Vagina (tissue), 2 donors: Measurements from ENCODE around the gene CSRNP2. TPM values are rescaled to one million over a fixed set of nuclear protein-coding genes. Genes with fewer than 3 reads are reported as not detected.

ENCODE experiments used
- DNase-seq, 2 donors: peaks; one replicate each; pipeline ENCODE4 v3.0.0-alpha.2; 2017; ENCODE audit errors: extremely low spot score in 2 of 2
- H3K27ac ChIP-seq: fragments of 200-600 bp; sonication (generic); one replicate; pipeline ENCODE4 v1.5.1; 2019
- H3K27me3 ChIP-seq: fragments of 200-600 bp; sonication (generic); one replicate; pipeline ENCODE4 v1.5.1; 2019
- H3K36me3 ChIP-seq, 2 donors: fragments of 200-600 bp; sonication (generic); one replicate each; pipeline ENCODE4 v1.5.1; 2017 to 2019
- H3K4me1 ChIP-seq: fragments of 200-600 bp; sonication (generic); one replicate; pipeline ENCODE4 v1.5.1; 2019
- H3K4me3 ChIP-seq, 2 donors: fragments of 200-600 bp; sonication (generic); 1 replicate in 1 of 2; 2 replicates in 1 of 2; pipeline ENCODE4 v1.5.1; 2016 to 2019
- H3K9me3 ChIP-seq: fragments of 200-600 bp; sonication (generic); one replicate; pipeline ENCODE4 v1.5.1; 2019
- POLR2A ChIP-seq, 2 donors: fragments of 450-650 bp; IDR thresholded peaks; one replicate each; pipeline ENCODE4 v1.6.1; 2017; ENCODE audit warnings: antibody characterized with exemption in 2 of 2, mild to moderate bottlenecking in 2 of 2, moderate library complexity in 2 of 2
- POLR2AphosphoS5 ChIP-seq, 2 donors: sonication (generic); formaldehyde crosslinking; IDR thresholded peaks; one replicate each; pipeline ENCODE4 v1.9.0; 2017; ENCODE audit warnings: antibody characterized with exemption in 2 of 2, mild to moderate bottlenecking in 2 of 2, low read depth in 1 of 2; ENCODE audit not compliant: insufficient read depth in 1 of 2
- intact Hi-C: fragments of 100-400 bp; cut with DNase I; formaldehyde crosslinking; loops from one replicate; pipeline ENCODE4 v1.15.1; 2023
- total RNA-seq: library from RNA; depleted of rRNA; stranded (reverse); fragments of >200 nt; gene quantifications from one replicate; pipeline ENCODE4 v1.2.3, GENCODE V29; 2016
- TF ChIP-seq, protein P1 (sequence below), 3 experiments: fragments of 450-650 bp in 2 of 3; fragments of 200-600 bp in 1 of 3; sonication (generic) in 1 of 3; IDR thresholded peaks; one replicate each; pipeline ENCODE4 v1.5.1; 2017 to 2019; ENCODE audit warnings: antibody characterized with exemption in 3 of 3, mild to moderate bottlenecking in 2 of 3, moderate library complexity in 2 of 3

The CSRNP2 gene
- total RNA-seq, 1 donor from 2014 or later, result 19.9 TPM

DNA sequence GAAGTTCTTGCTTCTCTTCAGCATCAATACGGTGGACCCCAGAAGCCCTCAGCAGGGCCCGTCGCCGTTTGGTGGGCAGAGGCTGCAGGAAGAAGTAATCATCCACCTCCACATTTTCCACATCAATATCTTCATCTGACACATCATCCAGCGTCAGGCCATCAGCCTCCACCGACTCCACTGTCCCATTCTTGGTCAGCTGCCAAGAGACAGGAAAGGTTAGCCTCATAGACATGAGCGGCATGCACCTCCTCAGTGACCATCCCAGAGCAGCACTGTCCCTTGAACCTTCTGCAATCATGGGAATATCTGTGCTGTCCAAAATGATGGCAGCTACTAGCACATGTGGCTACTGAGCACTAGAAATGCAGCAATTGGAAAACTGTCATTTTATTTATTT is 15.6 kb downstream of the CSRNP2 start:
- no peaks in the 10 kb centered on the region for H3K4me1 ChIP-seq
- no peak overlapping the region for H3K27ac ChIP-seq
- TF ChIP-seq, protein P1, sequence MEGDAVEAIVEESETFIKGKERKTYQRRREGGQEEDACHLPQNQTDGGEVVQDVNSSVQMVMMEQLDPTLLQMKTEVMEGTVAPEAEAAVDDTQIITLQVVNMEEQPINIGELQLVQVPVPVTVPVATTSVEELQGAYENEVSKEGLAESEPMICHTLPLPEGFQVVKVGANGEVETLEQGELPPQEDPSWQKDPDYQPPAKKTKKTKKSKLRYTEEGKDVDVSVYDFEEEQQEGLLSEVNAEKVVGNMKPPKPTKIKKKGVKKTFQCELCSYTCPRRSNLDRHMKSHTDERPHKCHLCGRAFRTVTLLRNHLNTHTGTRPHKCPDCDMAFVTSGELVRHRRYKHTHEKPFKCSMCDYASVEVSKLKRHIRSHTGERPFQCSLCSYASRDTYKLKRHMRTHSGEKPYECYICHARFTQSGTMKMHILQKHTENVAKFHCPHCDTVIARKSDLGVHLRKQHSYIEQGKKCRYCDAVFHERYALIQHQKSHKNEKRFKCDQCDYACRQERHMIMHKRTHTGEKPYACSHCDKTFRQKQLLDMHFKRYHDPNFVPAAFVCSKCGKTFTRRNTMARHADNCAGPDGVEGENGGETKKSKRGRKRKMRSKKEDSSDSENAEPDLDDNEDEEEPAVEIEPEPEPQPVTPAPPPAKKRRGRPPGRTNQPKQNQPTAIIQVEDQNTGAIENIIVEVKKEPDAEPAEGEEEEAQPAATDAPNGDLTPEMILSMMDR (IDR thresholded peaks at IDR 0.05), result no peak
- intact Hi-C loops, result no loop called here
- peaks cover 0 to 87% of the 10 kb centered on the region in 2 donors for H3K36me3 ChIP-seq
- H3K9me3 ChIP-seq, result no peaks in the 10 kb centered on the region
- no peak for DNase-seq
- no peaks in the 10 kb centered on the region for H3K27me3 ChIP-seq
- H3K4me3 ChIP-seq, result no peak overlapping the region

DNA sequence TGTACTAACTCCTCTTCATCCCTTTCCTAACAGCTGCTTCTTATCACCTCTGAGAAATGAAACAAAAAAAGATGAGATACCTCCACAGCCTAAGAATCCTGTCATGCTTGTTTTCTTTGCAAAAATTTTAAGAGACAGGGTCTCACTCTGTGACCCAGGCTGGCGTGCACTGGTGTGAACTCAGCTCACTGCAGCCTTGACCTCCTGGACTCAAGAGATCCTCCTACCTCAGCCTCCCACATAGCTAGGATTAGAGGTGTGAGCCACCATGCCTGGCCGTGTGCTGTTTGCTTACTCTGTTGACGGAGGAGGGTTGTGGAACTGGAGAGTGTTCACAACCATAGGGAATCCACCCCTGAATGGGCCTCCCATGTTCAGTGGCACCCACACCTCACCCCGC is 16.2 kb downstream of the CSRNP2 start:
- H3K36me3 ChIP-seq, result peaks cover 0 to 90% of the 10 kb centered on the region in 2 donors
- intact Hi-C loops, result no loop called here
- no peaks in the 10 kb centered on the region for H3K27me3 ChIP-seq
- no peak overlapping the region for H3K4me3 ChIP-seq
- TF ChIP-seq POLR2AphosphoS5 (IDR thresholded peaks at IDR 0.05; ENCODE audit: insufficient read depth in 1 of 2, low read depth in 1 of 2), result no peak
- TF ChIP-seq POLR2A (IDR thresholded peaks at IDR 0.05), result no peak
- TF ChIP-seq, protein P1 (IDR thresholded peaks at IDR 0.05), result no peak
- no peaks in the 10 kb centered on the region for H3K4me1 ChIP-seq
- no peak overlapping the region for H3K27ac ChIP-seq
- H3K9me3 ChIP-seq, result no peaks in the 10 kb centered on the region
- no peak for DNase-seq

DNA sequence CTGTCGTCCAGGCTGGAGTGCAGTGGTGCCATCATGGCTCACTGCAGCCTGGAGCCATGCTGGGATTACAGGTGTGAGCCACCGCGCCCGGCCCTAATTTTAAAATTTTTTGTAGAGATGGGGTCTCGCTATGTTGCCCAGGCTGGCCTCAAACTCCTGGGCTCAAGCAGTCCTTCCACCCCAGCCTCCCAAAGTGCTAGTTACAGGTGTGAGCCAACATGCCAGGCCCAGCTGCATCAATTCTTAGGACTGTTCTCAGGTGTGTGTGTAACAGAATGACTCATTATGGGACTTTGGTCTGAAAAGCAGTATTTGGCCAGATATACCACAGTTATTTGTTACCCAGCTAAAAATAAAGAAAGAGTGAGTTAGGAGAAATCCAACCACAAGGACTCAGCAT is 17.9 kb downstream of the CSRNP2 start:
- Histone ChIP-seq H3K9me3 (no peaks in the 10 kb centered on the region), H3K36me3 (peaks cover 0 to 76% of the 10 kb centered on the region in 2 donors), H3K27me3 (no peaks in the 10 kb centered on the region), H3K4me1 (no peaks in the 10 kb centered on the region), H3K27ac (no peak overlapping the region), H3K4me3 (no peak overlapping the region)
- no peak for DNase-seq
- TF ChIP-seq POLR2AphosphoS5 (IDR thresholded peaks at IDR 0.05; ENCODE audit: insufficient read depth in 1 of 2, low read depth in 1 of 2), result no peak
- no peak for TF ChIP-seq POLR2A (IDR thresholded peaks at IDR 0.05)
- TF ChIP-seq, protein P1 (IDR thresholded peaks at IDR 0.05), result no peak
- intact Hi-C loops, result no loop called here

DNA sequence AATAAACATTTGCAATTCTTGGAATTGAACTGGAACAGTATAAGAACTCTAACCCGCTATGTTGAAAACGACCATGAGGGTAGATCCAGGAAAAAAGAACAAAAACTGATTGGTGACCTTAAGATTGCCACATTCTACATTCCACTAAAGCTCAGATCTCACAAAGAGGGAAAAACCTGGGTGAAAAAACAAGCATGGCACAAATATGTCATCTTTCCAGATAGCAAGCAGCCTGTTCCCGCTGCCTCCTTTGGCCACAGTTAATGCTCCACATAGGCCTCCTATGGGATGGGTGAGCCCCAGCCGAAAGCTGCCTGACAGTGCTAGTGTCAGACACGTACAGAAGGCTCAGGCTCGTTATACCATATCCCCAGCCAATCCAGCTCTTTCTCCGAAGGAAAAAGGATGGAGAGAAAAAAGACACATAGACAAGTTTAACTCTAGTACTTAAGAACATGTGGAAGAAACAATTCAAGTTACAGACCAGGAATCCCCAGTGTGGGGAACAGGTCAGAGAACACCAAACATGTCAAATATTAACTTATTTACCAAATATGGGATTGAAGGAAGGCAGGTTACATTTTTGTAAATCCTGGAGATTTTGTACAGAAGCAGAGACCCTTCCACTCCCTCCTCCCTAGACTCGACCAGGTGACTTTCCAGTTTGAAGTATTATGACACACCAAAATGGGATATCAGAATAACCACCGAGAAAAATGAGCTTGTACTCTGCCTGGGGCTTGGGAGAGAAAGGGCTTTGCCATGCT is 20.6 kb downstream of the CSRNP2 start:
- peaks cover 0 to 81% of the 10 kb centered on the region in 2 donors for H3K36me3 ChIP-seq
- no peak for DNase-seq
- TF ChIP-seq, protein P1 (IDR thresholded peaks at IDR 0.05), result no peak
- no peak for TF ChIP-seq POLR2AphosphoS5 (IDR thresholded peaks at IDR 0.05; ENCODE audit: insufficient read depth in 1 of 2, low read depth in 1 of 2)
- TF ChIP-seq POLR2A (IDR thresholded peaks at IDR 0.05), result no peak
- H3K27ac ChIP-seq, result no peak overlapping the region
- H3K4me1 ChIP-seq, result no peaks in the 10 kb centered on the region
- no peak overlapping the region for H3K4me3 ChIP-seq
- H3K9me3 ChIP-seq, result no peaks in the 10 kb centered on the region
- intact Hi-C loops, result no loop called here
- no peaks in the 10 kb centered on the region for H3K27me3 ChIP-seq

DNA sequence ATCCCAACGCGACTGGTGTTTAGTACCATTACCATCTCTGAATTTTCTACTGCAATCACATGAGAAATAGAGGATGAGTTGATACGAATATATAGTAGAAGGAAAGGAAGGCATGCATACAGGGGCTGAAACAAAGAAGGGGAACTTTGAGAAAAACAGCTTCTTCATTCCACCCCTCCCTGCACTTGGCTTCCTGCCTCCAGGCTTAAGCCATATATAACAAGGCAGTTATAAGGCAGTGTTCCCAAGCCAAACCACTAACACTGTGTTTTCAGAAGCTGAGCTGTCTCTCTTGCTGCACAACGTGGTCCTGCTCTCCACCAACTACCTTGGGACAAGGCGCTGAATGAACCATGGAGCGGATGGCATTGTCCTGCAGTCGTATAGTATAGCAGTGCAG is 24.3 kb downstream of the CSRNP2 start:
- Histone ChIP-seq H3K9me3 (no peaks in the 10 kb centered on the region), H3K4me1 (no peaks in the 10 kb centered on the region), H3K27ac (no peak overlapping the region), H3K27me3 (no peaks in the 10 kb centered on the region), H3K4me3 (no peak overlapping the region), H3K36me3 (peaks cover 0 to 76% of the 10 kb centered on the region in 2 donors)
- intact Hi-C loops, result no loop called here
- DNase-seq, result no peak
- TF ChIP-seq POLR2AphosphoS5 (IDR thresholded peaks at IDR 0.05; ENCODE audit: insufficient read depth in 1 of 2, low read depth in 1 of 2), result no peak
- TF ChIP-seq, protein P1 (IDR thresholded peaks at IDR 0.05), result no peak
- no peak for TF ChIP-seq POLR2A (IDR thresholded peaks at IDR 0.05)
